Muscle layer of colon (tissue), 2 donors: ENCODE data around the gene MEST.
"Not testable (repeated sequence)": the region's sequence is repeated elsewhere in the genome, so short reads cannot be mapped to it uniquely, and the experiment has no call there.

Source experiments
- H3K27ac ChIP-seq: one replicate; pipeline ENCODE4 v1.7.0; 2013; ENCODE audit warnings: low read depth, mild to moderate bottlenecking, low read length, moderate library complexity
- H3K27me3 ChIP-seq, 2 donors: one replicate each; pipeline ENCODE4 v1.7.0; 2013; ENCODE audit warnings: low read length in 2 of 2, mild to moderate bottlenecking in 2 of 2; ENCODE audit not compliant: insufficient read depth in 2 of 2, control insufficient read depth in 1 of 2
- H3K36me3 ChIP-seq: one replicate; pipeline ENCODE4 v1.7.0; 2013; ENCODE audit warnings: mild to moderate bottlenecking, low read length; ENCODE audit not compliant: insufficient read depth
- H3K4me1 ChIP-seq: one replicate; pipeline ENCODE4 v1.7.0; 2013; ENCODE audit warnings: mild to moderate bottlenecking, low read length; ENCODE audit not compliant: insufficient read depth
- H3K4me3 ChIP-seq, 2 donors: one replicate each; pipeline ENCODE4 v1.7.0; 2013; ENCODE audit warnings: low read length in 2 of 2, low read depth in 1 of 2, mild to moderate bottlenecking in 1 of 2, moderate library complexity in 1 of 2
- H3K9ac ChIP-seq: one replicate; pipeline ENCODE4 v1.7.0; 2013; ENCODE audit warnings: low read length
- H3K9me3 ChIP-seq: one replicate; pipeline ENCODE4 v1.7.0; 2013; ENCODE audit warnings: mild to moderate bottlenecking, low read length
- donor health status: abdominal sarcoma.
- donor health status: Adenocarcinoma of cecum.

The MEST gene

DNA sequence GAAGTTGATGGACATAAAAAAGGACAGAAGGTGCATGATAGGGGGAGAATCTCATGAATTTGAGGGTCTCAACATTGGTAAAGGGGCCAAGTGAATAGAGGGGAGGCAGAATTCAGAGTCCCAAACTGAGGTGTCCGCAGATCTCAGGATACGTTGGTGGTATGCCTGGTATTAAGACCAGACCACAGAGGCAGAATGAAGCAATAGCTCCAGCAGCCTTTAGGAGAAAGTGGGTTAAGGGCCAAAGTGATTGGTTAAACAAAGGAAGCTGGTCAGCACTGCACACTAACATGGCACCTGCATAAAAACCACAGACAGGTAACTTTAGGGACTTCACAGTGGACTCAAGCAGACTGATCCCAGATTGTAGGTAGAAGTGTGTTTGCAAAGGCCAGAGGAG lies 37.5 kb downstream of the MEST start:
- H3K9me3 ChIP-seq: no peaks in the 10 kb centered on the region
- H3K4me3 ChIP-seq: no peak overlapping the region
- H3K9ac ChIP-seq: no peak overlapping the region
- peaks cover 4% of the 10 kb centered on the region for H3K36me3 ChIP-seq
- no peaks in the 10 kb centered on the region for H3K4me1 ChIP-seq
- H3K27me3 ChIP-seq: no peaks in the 10 kb centered on the region
- no peak overlapping the region for H3K27ac ChIP-seq

DNA sequence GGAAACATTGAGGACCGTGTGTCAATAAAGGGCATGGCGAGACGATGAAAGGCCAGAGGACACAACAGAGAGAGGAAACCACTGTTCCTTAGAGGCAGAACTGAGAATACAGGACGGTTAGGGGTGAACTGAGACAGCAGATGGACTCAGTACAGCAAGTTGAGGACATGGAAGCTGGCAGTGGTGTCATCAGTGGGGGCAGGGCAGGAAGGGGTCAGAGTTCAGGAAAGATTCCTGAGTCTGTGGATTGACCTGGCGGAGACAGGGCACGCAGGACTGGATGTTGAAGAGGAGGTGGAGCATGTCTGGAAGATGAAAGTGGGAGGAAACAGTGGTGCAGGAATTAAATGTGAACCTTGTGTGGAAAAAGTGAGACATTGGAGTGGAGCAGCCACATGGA lies 46.0 kb downstream of the MEST start:
- not testable (repeated sequence) for H3K27ac ChIP-seq, H3K4me1 ChIP-seq, H3K4me3 ChIP-seq, H3K27me3 ChIP-seq, H3K9ac ChIP-seq, H3K9me3 ChIP-seq, H3K36me3 ChIP-seq

DNA sequence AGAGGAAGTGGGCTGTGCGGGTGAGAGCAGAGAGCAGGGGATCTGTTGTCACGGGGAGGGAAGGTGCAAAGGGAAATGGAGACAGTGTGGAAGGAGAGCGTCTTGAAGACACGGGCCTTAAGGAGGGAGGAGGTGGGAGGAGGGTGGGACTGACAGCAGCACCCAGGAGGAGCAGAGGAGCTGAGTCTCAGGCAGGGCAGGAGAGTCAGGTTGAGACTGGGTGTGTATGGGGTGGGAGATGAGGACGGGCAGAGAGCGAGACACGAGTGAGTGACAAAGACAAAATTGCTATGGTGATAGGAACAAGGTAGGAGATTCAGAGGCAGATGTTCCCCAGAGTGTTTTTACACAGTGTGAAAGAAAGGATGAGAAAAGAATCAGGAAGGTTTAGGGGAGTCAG lies 49.4 kb downstream of the MEST start:
- not testable (repeated sequence) for H3K9ac ChIP-seq

DNA sequence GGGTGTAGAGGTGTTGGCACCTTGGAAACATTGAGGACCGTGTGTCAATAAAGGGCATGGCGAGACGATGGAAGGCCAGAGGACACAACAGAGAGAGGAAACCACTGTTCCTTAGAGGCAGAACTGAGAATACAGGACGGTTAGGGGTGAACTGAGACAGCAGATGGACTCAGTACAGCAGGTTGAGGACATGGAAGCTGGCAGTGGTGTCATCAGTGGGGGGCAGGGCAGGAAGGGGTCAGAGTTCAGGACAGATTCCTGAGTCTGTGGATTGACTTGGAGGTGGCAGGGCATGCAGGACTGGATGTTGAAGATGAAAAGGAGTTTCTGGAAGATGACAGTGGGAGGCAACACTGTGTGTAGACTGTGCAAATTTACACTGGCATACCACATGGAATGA lies 50.4 kb downstream of the MEST start:
- not testable (repeated sequence) for H3K27ac ChIP-seq, H3K27me3 ChIP-seq, H3K4me3 ChIP-seq, H3K9ac ChIP-seq, H3K4me1 ChIP-seq, H3K36me3 ChIP-seq, H3K9me3 ChIP-seq

More for the DNA sequence above, 49.4 kb downstream of the MEST start:
- H3K36me3 ChIP-seq, H3K9me3 ChIP-seq, H3K4me3 ChIP-seq, H3K27ac ChIP-seq, H3K4me1 ChIP-seq, H3K27me3 ChIP-seq: not testable (repeated sequence)

DNA sequence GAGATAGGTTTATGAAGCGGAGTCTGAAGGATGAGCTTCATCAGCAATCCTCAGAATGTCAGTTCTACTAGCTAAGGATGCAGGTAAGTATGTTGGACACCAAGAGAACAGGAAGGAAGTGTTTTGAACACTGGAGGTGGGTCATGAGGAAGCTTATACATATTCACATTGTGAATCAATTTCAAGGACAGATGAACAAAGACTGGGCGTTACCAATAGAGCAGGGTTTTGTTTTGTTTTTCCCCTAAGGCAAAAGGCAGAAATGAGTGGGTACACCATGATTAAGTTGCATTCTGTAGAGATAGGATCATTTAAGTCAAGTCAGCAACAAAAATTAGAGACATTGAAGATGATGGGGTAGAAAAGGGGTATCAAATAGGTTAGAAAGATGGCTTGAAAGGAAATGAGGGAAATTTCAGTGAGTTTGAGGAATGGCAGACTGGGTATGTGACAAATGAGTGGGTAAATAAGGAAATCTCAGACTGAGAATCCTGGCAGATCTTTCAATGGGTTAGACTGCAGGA lies 51.7 kb downstream of the MEST start:
- no peaks in the 10 kb centered on the region for H3K9me3 ChIP-seq
- no peak overlapping the region for H3K4me3 ChIP-seq
- H3K36me3 ChIP-seq: no peaks in the 10 kb centered on the region
- no peaks in the 10 kb centered on the region for H3K27me3 ChIP-seq
- no peaks in the 10 kb centered on the region for H3K4me1 ChIP-seq
- H3K9ac ChIP-seq: no peak overlapping the region
- H3K27ac ChIP-seq: no peak overlapping the region

DNA sequence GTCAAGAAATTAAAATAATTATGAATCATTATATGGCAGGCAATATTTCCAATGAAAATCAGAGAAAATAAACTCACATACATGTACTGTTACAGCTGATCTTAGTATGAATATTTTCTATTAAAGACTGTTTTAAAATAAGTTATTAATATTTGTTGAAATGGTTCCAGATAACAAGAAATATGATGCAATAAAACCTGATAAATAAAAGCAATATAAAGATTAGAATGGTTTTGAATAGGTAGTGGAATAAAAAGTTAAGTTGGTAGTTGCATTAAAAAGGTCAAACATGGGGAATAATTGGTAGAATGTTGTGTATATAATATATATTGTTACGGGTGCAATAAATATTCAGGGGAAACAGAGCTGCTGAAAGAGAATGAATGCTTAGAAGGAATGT lies 52.5 kb downstream of the MEST start:
- Histone ChIP-seq H3K4me1 (no peaks in the 10 kb centered on the region), H3K4me3 (no peak overlapping the region), H3K27me3 (no peaks in the 10 kb centered on the region), H3K27ac (no peak overlapping the region), H3K9ac (no peak overlapping the region), H3K9me3 (no peaks in the 10 kb centered on the region), H3K36me3 (no peaks in the 10 kb centered on the region)

DNA sequence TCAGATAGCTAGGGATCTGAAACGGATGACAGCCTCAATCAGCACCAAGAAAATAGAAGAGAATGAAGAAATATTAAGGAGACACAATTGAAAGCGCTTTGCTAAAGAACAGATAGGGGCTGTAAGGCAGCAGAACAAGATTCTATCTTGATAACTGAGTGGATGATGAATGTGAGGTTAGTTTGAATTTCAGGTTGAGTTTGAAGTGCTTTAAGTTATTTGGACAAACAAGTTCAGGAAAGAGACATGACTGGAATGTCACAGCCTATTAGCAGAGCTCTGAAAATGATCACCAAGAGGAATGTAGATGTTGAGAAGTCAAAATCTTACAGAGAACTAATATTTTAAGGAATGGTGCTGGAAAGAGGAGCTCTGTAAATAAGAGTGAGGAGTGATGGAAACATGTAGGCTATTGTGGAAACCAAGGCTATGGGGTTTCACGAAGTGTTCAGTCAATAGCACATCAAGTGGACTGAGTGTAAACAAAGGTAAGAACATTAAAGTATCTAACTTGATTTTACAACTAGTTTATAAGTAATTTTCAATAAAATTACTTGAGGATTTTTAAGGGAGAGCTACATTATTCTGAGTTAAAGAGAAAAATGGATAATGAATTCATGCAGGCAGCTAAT lies 61.6 kb downstream of the MEST start:
- Histone ChIP-seq H3K9ac (no peak overlapping the region), H3K9me3 (no peaks in the 10 kb centered on the region), H3K4me1 (no peaks in the 10 kb centered on the region), H3K4me3 (no peak overlapping the region), H3K27ac (no peak overlapping the region), H3K27me3 (no peaks in the 10 kb centered on the region), H3K36me3 (peaks cover 3% of the 10 kb centered on the region)

DNA sequence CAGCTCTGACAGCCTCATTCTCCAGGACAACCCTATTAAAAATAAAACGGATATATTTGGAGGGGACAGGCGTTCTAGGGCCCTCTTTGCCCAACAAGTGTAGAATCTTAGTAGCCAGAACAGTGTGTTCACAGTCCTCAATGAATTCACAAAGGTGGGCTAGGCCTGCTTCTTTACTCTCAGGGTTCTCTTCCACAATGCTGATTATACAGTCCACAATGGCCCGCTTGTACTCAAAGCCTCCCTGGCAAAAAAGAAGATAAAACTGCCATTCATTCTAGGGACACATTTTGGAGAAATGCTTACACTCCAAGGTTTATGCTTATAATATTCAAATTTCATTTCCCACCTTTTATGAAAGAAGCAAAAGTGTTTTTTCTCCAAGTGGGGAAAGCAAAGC lies 62.6 kb downstream of the MEST start:
- H3K4me1 ChIP-seq: no peaks in the 10 kb centered on the region
- H3K27ac ChIP-seq: no peak overlapping the region
- H3K4me3 ChIP-seq: no peak overlapping the region
- peaks cover 3% of the 10 kb centered on the region for H3K36me3 ChIP-seq
- H3K9ac ChIP-seq: no peak overlapping the region
- no peaks in the 10 kb centered on the region for H3K27me3 ChIP-seq
- H3K9me3 ChIP-seq: no peaks in the 10 kb centered on the region
